Central memory CD4-positive, alpha-beta T cell (primary cell): Measurements from ENCODE around the gene LPP.

ENCODE experiments used
- DNase-seq: peaks from one replicate; pipeline ENCODE4 v3.0.0; 2022

The LPP gene

DNA sequence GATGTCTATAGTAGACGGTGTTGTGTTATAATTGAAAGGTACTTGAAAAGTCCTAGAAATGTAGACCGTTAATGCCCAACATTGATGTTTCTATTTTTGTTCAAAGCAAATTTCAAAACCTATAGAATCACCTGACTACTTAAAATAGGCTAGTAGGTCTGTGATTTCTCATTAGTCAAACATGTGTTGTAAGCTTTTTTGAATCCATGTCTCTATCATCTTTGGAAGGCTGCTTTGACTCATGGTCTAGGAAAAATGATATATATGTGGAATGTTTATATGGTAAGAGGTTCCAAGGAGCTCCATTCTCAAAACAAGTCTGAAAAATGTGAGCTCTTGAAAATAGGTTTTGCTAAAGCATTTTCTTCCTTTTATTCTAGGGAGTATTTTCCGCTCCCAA lies 375.3 kb downstream of the LPP start:
- no peak for DNase-seq

DNA sequence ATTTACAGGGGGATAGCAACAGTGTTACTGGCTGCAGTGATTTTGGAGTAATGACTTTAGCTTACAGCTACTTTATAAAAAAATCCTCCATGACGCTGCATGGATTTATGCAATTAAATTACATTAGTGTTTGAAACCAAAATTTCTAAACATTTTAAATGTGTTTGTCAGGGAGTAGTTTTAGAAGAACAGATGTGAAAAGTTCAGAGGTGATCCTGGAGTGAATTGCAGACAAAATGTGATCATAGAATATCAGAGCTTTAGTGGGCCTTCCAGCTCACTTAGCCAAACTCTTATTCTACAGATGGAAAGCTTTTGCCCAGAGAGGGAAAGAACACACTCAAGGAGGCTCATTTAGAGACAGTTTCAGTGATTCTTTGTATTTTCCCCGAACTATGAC lies 376.3 kb downstream of the LPP start:
- no peak for DNase-seq

DNA sequence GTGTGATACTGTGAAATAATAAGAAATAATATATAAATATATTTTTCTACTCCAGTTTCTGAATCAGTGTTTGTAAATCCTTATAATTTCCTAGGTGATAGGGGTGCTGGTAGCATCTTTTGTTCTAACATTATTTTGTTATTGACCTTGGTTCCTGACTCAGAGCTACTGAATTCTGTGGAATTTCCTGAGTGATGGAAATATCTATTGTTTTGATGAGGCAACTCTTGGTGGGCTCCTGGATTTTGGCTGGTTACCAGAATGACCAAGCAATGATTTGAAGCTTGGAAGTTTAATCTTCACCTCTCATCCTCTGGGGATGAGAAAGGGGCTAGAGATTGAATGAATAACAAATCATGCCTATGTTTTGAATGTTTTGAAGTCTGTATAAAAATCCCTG lies 377.3 kb downstream of the LPP start:
- DNase-seq, result no peak

DNA sequence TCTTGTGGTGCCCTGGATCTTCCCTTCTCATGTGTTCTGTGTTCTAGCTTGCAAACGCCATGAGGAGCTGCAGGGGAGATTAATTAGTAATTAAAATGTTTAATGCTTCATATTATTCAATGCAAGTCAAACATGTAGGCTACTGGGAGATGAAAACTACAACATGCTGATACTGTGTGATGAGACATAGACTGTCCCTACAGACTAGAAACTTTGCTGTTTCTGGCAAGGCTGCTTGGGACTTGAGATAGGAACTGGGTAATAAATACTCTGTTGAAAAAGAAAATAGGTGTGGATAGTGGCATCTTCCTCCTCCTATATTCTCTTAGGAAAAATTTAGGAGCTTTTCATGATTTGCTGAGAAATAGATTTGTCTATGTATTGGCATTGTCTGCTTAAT lies 379.2 kb downstream of the LPP start:
- no peak for DNase-seq

DNA sequence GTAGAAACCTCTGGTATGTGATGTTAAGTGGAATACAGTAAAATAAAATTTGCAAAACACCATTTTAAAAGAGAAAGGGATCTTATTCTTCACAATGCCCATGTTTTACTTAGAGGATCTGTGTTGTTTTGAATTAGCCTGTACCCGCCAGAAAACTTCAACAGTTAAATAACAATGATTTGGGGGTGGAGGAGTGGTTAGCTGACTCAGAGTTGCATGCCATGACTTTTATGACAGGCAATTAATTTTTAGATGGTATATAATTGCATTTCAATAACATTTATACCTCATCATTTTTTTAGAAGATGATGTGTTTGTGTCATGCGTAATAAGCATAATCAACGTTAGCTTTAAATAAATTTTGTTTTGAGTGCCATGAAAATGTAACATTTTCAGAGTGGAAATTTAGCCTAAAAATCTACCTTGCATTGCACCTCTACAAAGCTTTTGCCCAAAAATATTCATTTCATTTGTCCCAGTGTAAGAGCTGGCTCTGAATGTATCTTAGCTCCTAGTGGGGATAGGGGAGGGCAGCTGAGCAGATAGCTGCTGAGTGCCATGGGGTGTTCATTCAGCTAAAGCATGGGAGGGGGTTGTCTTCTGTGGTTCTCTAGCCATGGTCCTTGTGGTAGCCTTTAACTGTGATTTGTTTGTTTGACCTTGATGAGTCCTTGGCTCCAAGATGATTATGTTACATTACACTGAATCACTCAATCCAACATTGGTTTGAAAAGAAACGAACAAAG lies 379.8 kb downstream of the LPP start:
- DNase-seq, result no peak

DNA sequence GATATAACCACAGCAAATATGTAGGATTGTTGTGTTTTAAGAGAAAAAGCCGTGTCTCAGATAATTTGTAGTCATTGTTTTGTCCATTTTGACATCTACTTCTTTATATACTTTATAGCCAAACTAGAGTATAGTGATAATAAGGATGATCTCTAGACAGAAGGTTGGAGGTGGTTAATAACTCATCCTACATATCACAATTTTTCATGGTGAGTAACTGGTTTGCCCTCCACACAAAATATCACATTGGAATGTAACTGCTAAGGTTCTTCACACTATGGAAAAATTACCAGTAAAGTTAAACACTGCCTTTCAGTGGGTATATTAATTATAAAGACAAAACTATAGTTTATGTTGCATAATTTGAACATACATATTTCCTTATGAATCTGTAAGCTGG lies 380.7 kb downstream of the LPP start:
- no peak for DNase-seq

DNA sequence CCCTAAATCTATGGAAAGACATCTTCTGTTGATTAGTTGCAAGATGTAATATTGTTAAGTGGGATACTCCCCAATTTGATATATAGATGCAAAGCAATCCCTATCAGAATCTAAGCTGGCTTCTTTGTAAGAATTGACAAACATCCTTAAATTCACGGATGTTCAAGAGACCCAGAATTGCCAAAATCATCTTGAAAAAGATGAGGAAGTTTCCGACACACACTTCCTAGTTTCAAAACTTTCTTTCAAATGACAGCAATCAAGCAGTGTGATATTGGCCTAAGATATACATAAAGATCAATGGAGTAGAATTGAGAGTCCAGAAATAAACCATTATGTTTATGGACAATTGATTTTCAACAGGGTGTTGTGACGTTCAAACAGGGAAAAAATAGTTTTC lies 383.6 kb downstream of the LPP start:
- DNase-seq, result no peak

DNA sequence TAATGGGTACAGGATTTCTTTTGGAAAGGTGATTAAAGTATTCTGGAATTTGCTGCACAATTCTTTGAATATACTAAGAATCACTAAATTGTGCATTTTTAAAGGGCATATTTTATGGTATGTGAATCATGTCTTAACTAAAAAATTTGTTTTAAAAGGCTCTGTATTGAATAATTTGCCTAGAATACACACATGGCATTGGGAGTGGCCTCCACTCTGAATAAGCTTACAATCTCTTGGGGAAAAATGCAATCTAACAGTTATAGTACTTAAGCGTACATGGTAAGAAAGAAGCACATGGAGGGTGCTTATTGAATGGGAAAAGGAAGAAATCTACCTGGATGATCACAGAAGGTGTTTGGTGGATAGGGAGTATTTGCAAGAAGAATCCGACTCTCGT lies 385.1 kb downstream of the LPP start:
- no peak for DNase-seq

DNA sequence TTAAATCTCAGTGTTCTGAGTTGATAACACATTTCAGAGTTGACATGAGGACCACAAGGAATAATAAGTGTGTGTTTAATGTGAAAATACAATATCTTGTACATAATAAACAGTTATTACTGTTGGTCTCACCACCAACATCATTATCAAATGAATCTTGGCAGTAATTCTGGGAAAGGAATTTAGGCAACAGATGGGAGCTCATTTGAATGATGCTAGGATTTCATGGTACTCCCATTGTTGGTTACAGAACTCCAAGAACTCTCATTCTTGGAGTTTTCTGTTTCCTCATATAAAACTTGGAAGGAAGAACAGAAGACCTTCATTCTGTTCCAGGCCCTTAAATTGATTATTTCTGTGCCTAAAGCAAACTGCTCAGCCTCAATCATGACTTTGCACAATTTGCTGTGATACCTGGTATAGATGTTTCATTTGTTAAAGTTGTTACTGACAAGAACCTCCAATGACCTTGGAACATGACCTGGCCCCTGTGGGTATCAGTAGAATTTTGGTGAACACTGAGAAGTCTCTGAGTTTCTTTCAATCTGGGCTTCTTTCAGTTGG lies 385.8 kb downstream of the LPP start:
- no peak for DNase-seq

DNA sequence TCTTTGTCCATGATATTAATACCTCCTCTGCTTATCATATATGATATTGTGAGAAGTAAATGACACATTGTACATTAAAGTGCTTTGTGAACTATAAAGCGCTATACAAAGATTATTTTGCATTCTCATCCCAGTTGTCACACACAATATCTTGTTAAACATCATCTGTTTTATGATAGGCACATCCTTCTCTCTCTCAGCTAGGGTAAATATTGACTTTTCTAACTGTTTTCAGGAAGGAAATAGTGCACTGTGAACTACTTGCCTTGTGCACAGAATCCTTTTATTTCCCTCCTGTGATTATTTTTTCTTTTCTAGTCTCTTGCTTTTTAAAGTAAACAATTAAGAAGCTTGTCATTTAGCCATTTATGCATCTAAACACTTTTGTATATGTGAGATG lies 388.2 kb downstream of the LPP start:
- DNase-seq, result no peak

DNA sequence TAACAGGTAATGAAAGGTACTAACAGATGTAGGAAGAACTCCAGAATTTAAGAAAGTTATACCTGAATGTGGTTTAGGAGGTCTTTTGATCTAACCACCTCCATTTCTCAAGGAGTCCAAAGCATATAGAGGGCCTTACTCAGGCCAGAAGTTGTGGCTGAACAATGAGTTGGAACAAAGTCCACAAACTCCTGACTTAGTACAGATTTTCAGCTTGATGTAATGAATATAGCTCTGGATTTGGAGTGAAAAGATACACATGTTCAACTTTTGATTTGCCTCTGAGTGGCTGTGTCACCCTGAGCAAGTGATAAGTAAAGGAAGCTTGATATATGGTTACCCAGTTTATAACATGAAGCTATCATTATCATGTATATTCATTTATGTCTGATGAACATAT lies 390.1 kb downstream of the LPP start:
- DNase-seq, result no peak

DNA sequence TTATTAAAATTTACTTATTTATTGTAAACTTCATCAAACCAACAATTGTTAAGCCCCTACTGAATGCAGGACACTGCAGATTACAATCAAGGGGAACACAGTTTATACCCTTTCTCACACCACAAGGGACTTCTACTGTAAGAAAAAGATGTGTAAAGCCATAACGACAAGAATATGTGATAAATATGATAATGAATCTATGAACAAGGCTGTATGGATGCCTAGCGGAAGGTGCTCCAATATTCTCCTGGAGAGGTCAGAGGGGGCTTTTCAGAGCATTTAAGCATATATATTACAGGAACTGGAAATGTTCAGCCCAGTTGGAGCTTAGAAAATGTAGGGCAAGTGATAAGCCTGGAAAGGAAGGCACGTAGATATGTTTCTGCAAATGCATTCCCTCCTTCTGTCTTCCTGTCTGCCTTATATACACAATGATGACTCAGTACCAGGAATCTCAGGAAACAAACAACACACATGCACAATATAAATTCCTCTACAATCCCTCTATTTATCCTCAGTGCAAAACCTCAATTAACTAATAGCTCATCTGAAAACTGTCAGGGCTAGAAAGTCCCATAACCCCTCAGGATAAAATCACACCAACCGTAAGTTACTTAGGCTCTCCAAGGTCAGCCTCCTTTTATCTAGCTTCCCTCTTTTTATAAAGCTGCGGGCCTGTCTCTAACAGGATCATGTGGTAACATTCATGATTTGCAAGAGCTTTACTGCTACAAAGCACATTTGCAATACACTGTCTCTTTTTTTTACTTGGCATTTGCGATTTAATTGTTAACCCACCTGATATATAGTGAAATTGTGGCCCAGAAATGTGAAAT lies 393.1 kb downstream of the LPP start:
- DNase-seq, result no peak

DNA sequence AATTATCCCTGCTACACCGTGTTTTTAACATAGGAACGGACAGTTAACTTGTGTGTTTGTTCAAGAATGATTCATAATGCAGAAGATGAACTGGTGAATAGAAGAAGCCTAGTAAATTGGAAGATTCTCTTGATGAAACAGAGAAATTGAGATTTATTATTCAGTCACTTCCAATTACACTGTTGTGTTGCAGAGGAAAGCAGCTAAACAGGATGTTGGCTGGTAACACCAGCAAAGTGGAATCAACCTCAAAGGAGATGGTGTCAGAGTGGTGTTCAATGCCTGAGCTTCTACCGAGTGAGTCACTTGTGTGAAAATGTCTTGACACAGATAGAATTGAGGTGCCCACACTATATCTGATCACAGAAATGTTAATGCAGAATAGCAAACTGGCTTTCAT lies 399.6 kb downstream of the LPP start:
- DNase-seq, result peak; percentile 24

DNA sequence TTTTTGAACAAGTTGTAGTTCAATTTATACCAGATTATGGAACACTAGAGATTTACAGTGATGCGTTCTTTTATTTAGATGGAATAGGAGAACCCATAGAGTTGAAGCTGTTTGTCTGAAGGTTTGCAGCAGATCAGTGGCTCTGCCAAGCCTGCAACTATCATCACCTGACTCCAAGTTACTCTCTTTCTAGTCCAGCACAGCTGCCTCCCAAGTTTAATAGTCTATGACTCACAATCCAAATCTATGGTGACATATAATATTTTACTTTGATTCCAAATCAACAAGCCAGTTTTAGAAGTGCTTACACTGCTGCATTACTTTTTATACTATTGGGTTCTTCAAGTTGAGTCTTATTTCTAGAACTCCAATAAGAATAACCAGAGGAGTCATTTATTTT lies 400.4 kb downstream of the LPP start:
- DNase-seq, result no peak

DNA sequence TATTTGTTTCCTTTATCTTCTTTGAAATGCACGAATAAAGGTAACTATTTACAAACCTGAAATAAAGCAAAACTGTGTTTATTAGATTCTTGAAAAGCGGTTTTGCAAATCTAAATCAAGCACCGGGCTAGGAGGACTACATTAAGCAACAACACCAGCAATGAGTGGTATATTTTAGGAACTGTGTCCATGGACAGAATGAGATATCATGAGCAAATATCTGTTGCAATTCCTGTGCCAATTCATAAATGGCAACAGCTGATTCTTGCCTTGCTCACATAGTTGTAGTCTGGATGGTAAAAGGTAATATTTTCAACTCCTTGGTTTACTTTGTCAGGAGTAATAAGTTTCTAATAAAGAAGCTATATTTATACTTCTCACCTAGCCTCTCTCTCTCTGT lies 403.3 kb downstream of the LPP start:
- no peak for DNase-seq

DNA sequence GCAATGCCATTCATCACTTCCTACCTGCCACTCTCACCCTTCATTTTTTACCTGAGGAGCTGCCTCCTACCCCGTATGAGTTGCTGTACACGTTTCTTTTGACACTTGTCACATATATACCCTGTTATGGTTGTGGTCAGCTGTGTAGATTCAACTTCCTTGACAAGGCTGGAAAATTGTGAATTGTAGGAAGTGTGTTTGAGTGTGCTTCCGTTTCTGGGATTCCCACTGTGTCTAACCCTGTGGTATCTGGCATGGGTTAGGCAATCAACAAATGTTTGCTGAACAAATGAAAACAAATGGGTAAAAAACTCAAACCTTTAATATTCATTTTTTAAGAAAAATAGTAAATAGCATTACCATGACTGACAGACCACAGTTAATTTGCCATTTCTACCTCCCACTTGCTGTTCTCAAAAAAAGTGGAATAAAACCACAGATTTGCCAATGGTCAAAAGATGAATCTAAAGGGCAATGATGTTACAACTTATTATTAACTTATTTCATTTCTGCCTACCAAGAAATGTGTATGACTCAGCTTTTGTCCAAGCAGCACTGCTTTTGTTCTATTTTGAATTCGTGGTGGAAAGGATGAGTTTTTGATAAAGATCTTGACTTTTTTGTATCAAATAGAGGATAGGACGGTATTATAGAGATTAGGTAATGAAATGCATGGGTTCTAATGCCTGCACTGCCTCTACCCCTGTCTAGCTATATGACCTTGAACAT lies 404.6 kb downstream of the LPP start:
- DNase-seq, result no peak

DNA sequence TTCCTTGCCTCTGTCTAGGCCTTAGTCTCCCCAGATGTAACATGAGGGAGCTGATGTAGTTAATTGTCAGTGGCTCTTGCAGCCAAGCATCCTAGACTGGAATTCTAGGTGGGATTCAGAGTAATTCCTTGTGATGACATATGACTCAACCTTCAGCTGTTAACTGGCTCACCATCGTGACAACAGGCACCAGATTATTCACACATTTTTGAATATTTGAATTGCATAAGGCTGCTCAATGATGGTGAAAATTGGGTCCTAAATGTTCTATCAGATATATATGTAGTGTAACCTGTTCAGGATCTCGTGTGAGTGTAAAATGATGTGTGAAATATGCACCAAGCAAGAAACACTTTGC lies 405.1 kb downstream of the LPP start:
- DNase-seq, result no peak

DNA sequence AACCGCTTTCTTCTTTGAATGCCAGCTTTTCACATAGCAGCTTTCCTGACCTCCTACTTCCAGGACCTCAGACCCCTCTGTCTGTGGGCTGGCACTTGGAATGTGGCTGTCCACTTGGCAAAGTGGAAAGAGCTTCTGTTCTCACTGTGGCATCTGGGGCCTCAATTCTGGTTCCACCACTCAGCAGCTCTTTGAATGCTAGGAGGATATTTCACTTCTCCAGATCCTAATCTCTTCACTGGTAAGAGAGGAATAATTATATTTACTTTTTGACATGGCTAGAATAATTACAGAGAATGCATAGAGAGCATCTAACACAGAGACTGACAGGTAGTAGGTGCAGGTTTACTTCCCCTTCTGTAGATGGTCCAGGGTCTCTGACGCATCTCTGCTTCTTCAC lies 405.9 kb downstream of the LPP start:
- DNase-seq, result no peak

DNA sequence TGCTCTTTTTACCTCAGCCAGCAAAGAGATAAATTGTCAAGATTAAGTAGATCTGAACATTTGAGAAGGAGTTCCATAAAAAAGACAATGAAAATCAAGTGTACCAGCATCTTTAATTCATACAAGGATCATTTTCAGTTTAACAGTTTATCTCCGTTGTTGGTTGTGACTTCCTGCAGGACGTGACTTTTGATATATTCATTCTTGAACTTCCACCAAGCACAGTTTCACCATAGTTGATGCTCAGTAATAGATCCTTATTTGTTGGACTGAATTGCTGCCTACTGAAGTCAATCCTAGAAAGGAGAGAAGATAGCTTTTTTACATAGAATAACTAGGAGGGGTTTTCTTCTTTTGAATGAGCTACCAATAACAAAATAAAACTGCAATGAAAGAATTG lies 408.2 kb downstream of the LPP start:
- no peak for DNase-seq

DNA sequence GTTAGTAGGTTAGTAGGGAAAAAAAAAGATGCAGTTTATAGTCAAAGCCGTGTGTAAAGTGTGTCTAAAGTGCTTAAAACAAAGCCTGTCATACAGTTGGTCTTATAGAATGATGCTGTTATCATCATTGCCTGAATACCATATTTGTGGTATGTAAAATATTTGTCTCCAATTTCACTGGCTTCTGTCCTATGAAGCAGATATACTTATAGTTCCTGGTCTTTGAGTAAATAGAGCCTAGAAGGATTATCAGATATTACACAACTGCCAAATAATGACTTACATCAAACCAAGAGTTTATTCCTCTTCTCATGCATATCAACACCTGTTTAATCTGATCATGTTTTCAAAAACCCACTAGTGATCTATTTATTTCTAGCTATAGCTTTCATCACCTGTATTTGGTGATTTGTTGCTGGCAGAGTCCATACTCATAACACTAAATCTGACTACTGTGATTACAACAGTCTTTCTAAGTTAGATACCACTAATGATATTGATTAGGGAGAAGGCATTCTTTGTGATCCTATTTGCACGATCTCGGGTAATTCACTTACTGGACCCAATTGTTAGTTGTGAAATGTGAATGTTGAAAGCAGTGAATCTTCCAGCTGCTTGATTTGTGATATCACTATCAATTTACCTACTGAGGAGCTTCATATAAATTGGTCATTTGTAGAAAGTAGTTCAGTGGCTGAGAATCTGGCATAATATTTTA lies 413.7 kb downstream of the LPP start:
- DNase-seq, result no peak

DNA sequence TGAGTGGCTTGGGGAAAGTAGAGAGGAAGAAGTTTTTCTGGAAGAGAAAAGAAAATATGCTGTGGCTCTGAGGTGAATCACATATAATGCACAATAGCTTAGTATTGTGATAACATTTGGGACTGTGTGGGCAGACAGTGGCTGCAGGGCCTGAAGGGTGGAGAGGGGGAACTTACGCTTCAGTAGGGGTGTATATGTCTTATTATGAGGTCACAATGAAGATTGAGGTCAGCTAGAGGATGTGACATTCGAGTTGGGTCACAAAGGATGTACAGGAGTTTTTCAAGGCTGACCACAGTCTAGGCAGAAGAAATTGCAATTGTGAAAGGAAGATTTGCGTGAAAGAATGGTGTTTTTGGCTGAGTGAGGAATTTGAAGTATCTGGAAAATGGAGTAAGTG lies 414.8 kb downstream of the LPP start:
- no peak for DNase-seq

DNA sequence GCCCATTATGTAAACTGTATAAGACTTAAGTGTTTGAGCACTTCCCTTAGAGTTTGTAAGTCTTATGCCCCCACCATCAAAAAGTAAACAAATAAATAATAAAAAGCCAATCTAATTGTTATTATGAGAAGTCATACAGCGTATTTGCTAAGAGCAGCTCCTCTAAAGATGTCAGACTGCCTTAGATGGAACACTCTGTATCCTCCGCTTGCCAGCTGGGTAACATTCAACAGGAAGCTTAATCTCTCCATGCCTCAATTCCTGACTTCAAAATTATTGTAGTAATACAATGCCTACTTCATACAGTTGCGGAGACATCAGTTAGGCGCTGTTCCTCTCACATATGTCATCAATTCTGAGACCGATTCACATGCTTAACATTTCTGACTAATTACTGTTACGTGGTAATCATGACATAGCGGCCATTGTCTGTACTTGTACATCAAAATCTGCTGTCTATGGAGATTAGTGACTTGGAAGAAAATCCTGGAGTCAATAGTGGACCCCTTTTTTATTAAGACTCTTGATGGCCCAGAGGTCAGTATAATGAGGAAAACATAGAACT lies 417.7 kb downstream of the LPP start:
- DNase-seq, result no peak
